Measurements from ENCODE around the gene NR1H4. TPM values are rescaled to one million over a fixed set of nuclear protein-coding genes. Genes with fewer than 3 reads are reported as not detected.

The NR1H4 gene
- total and polyA plus RNA-seq, 2 experiments from 2014 or later = not detected

- peaks cover 4% of the 10 kb centered on the region for H3K4me1 Mint-ChIP-seq
- H2AFZ ChIP-seq = 0 out of 2 replicates have a peak overlapping the region, but pooled peaks have one; percentile 53
- no peak for ATAC-seq
- H3K4me3 Mint-ChIP-seq = no peak overlapping the region
- H3K9me3 Mint-ChIP-seq = no peaks in the 10 kb centered on the region
- H3K27ac ChIP-seq (ENCODE audit: low read depth) = no peak overlapping the region
- H3K9me2 ChIP-seq (ENCODE audit: insufficient read depth) = no peaks in the 10 kb centered on the region; the same call in 1 of the 2 replicates
- H3K36me3 ChIP-seq (ENCODE audit: insufficient read depth) = no peaks in the 10 kb centered on the region
- H3K27ac Mint-ChIP-seq = no peak overlapping the region
- no peak overlapping the region for H3K4me3 ChIP-seq
- no peaks in the 10 kb centered on the region for H3K4me1 ChIP-seq (ENCODE audit: insufficient read depth)
- DNase-seq (ENCODE audit: low spot score) = no peak
- no peaks in the 10 kb centered on the region for H3K27me3 ChIP-seq (ENCODE audit: insufficient read depth)
- no peaks in the 10 kb centered on the region for H4K20me1 ChIP-seq (replicated peaks; ENCODE audit: insufficient read depth)
- no peak overlapping the region for H3K4me2 ChIP-seq
- no peaks in the 10 kb centered on the region for H3K36me3 Mint-ChIP-seq (ENCODE audit: low read depth)
- TF ChIP-seq NANOG (IDR thresholded peaks at IDR 0.05; ENCODE audit: borderline replicate concordance) = no peak
- no peak for TF ChIP-seq EZH2 (IDR thresholded peaks at IDR 0.05; ENCODE audit: low read depth, unreplicated experiment)
- TF ChIP-seq, protein P1, sequence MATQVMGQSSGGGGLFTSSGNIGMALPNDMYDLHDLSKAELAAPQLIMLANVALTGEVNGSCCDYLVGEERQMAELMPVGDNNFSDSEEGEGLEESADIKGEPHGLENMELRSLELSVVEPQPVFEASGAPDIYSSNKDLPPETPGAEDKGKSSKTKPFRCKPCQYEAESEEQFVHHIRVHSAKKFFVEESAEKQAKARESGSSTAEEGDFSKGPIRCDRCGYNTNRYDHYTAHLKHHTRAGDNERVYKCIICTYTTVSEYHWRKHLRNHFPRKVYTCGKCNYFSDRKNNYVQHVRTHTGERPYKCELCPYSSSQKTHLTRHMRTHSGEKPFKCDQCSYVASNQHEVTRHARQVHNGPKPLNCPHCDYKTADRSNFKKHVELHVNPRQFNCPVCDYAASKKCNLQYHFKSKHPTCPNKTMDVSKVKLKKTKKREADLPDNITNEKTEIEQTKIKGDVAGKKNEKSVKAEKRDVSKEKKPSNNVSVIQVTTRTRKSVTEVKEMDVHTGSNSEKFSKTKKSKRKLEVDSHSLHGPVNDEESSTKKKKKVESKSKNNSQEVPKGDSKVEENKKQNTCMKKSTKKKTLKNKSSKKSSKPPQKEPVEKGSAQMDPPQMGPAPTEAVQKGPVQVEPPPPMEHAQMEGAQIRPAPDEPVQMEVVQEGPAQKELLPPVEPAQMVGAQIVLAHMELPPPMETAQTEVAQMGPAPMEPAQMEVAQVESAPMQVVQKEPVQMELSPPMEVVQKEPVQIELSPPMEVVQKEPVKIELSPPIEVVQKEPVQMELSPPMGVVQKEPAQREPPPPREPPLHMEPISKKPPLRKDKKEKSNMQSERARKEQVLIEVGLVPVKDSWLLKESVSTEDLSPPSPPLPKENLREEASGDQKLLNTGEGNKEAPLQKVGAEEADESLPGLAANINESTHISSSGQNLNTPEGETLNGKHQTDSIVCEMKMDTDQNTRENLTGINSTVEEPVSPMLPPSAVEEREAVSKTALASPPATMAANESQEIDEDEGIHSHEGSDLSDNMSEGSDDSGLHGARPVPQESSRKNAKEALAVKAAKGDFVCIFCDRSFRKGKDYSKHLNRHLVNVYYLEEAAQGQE (IDR thresholded peaks at IDR 0.05; ENCODE audit: unreplicated experiment) = no peak
- no peak for TF ChIP-seq CTCF (conservative IDR thresholded peaks at IDR 0.05; ENCODE audit: low read depth in 2 of 2)
- no peak for TF ChIP-seq POLR2AphosphoS5 (IDR thresholded peaks at IDR 0.05; ENCODE audit: low read depth)
- TF ChIP-seq JUNB (IDR thresholded peaks at IDR 0.05; ENCODE audit: unreplicated experiment) = no peak
- TF ChIP-seq EZH2phosphoT487 (IDR thresholded peaks at IDR 0.05; ENCODE audit: unreplicated experiment) = no peak
- H3K27me3 Mint-ChIP-seq (ENCODE audit: insufficient read depth, low read depth, poor library complexity) = no peaks in the 10 kb centered on the region
- no peaks in the 10 kb centered on the region for H3F3A ChIP-seq (replicated peaks; ENCODE audit: low read depth)
- no peaks in the 10 kb centered on the region for H3K79me2 ChIP-seq (replicated peaks; ENCODE audit: insufficient read depth)
Observed at GRCh38 chr12:100498141-100498540, 24.5 kb downstream of the NR1H4 start.

DNA sequence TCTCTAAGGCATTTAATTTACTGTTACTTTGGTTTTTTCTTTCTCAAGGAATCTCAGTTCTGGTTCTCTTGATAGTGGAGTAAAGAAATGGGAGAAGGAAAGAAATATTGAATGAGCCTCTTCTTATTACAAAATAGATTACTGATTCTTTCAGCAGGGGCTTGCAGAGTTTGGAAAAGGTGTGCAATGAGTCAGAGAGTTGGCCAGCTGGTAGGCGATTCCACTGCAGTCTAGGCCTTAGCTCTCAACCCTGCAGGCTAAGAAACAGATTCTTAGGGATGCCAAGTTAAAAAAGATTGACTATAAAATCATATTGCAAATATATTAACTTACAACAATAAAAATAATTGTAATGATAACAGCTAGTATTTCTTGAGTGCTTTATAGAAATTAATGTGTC lies 25.8 kb downstream of the NR1H4 start:
- Histone ChIP-seq H3K36me3 (ENCODE audit: insufficient read depth) (no peaks in the 10 kb centered on the region), H3K79me2 (replicated peaks; ENCODE audit: insufficient read depth) (no peaks in the 10 kb centered on the region), H3K4me2 (no peak overlapping the region), H3K9me2 (ENCODE audit: insufficient read depth) (no peaks in the 10 kb centered on the region; the same call in 1 of the 2 replicates), H3F3A (replicated peaks; ENCODE audit: low read depth) (no peaks in the 10 kb centered on the region), H4K20me1 (replicated peaks; ENCODE audit: insufficient read depth) (no peaks in the 10 kb centered on the region), H3K27ac (ENCODE audit: low read depth) (no peak overlapping the region), H3K4me3 (no peak overlapping the region), H2AFZ (0 out of 2 replicates have a peak overlapping the region, but pooled peaks have one; percentile 4), H3K27me3 (ENCODE audit: insufficient read depth) (no peaks in the 10 kb centered on the region), H3K4me1 (ENCODE audit: insufficient read depth) (no peaks in the 10 kb centered on the region)
- no peaks in the 10 kb centered on the region for H3K9me3 Mint-ChIP-seq
- H3K4me1 Mint-ChIP-seq = no peaks in the 10 kb centered on the region
- no peak overlapping the region for H3K4me3 Mint-ChIP-seq
- DNase-seq (ENCODE audit: low spot score) (no peak), ATAC-seq (no peak)
- H3K27me3 Mint-ChIP-seq (ENCODE audit: insufficient read depth, low read depth, poor library complexity) = no peaks in the 10 kb centered on the region
- no peaks in the 10 kb centered on the region for H3K36me3 Mint-ChIP-seq (ENCODE audit: low read depth)
- H3K27ac Mint-ChIP-seq = no peak overlapping the region
- TF ChIP-seq ZNF331 (CRISPR knock-in tag; IDR thresholded peaks at IDR 0.05; ENCODE audit: low read depth) = no peak
- TF ChIP-seq NANOG (IDR thresholded peaks at IDR 0.05; ENCODE audit: borderline replicate concordance) = no peak
- no peak for TF ChIP-seq ZNF462 (CRISPR knock-in tag; IDR thresholded peaks at IDR 0.05)
- TF ChIP-seq, protein P2, sequence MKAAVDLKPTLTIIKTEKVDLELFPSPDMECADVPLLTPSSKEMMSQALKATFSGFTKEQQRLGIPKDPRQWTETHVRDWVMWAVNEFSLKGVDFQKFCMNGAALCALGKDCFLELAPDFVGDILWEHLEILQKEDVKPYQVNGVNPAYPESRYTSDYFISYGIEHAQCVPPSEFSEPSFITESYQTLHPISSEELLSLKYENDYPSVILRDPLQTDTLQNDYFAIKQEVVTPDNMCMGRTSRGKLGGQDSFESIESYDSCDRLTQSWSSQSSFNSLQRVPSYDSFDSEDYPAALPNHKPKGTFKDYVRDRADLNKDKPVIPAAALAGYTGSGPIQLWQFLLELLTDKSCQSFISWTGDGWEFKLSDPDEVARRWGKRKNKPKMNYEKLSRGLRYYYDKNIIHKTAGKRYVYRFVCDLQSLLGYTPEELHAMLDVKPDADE (IDR thresholded peaks at IDR 0.05) = no peak
